Mammary epithelial cell (primary cell): ENCODE measurements around the gene NRBF2.

ENCODE experiments used
- EZH2 ChIP-seq: IDR thresholded peaks from 2 replicates; pipeline ENCODE4 v1.6.1; 2012; ENCODE audit warnings: low read length, inconsistent platforms, borderline replicate concordance
- TF ChIP-seq, protein P1 (sequence below), 2 donors: IDR thresholded peaks in 1 of 2; conservative IDR thresholded peaks in 1 of 2; 2 replicates each; pipeline ENCODE4 v1.5.1; 2011 to 2012; ENCODE audit warnings: inconsistent platforms in 2 of 2, low read length in 2 of 2, mild to moderate bottlenecking in 2 of 2, control low read depth in 1 of 2, low read depth in 1 of 2; ENCODE audit not compliant: insufficient read depth in 1 of 2; ENCODE audit errors: extremely low read depth in 1 of 2

DNA sequence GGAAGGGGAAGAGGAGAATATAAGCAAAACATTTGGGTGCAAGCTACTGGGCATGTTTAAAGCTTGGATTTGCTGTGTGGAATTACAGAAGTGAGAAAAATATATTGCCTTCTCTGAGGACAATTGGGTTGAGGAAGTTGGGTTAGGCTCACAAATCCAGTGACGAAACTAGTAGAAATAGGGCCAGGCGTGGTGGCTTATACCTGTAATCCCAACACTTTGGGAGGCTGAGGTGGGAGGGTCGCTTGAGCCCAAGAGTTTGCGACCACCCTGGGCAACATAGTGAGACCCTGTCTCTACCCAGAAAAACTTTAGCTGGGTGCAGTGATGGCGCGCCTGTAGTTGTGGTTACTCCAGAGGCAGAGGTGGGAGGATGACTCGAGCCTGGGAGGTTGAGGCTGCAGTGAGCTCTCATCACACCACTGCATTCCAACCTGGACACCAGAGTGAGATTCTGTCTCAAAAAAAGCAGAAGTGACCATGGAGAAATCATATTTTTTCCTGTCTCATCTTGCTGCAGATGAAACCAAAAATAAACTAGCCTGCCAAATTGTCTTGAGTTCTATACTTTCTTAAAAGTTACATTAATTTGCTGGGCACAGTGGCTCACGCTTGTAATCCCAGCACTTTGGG, 22.4 kb downstream of the NRBF2 start:
- TF ChIP-seq, protein P1, sequence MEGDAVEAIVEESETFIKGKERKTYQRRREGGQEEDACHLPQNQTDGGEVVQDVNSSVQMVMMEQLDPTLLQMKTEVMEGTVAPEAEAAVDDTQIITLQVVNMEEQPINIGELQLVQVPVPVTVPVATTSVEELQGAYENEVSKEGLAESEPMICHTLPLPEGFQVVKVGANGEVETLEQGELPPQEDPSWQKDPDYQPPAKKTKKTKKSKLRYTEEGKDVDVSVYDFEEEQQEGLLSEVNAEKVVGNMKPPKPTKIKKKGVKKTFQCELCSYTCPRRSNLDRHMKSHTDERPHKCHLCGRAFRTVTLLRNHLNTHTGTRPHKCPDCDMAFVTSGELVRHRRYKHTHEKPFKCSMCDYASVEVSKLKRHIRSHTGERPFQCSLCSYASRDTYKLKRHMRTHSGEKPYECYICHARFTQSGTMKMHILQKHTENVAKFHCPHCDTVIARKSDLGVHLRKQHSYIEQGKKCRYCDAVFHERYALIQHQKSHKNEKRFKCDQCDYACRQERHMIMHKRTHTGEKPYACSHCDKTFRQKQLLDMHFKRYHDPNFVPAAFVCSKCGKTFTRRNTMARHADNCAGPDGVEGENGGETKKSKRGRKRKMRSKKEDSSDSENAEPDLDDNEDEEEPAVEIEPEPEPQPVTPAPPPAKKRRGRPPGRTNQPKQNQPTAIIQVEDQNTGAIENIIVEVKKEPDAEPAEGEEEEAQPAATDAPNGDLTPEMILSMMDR (conservative IDR thresholded peaks at IDR 0.05 in 1 of 2, IDR thresholded peaks at IDR 0.05 in 1 of 2; ENCODE audit: extremely low read depth in 1 of 2, insufficient read depth in 1 of 2, low read depth in 1 of 2, low read length in 2 of 2) = no peak
- no peak for TF ChIP-seq EZH2
